Ishikawa (cell line): ENCODE results near the gene GNG12.

Experiments
- CEBPB ChIP-seq: IDR thresholded peaks from 2 replicates; pipeline ENCODE4 v1.6.1; 2012
- CREB1 ChIP-seq: IDR thresholded peaks from 2 replicates; pipeline ENCODE4 v1.6.1; 2012; ENCODE audit warnings: low read depth
- EGR1 ChIP-seq: IDR thresholded peaks from 2 replicates; pipeline ENCODE4 v1.6.1; 2012
- EP300 ChIP-seq: IDR thresholded peaks from 2 replicates; pipeline ENCODE4 v1.6.1; 2012; ENCODE audit warnings: borderline replicate concordance
- FOXM1 ChIP-seq: IDR thresholded peaks from 2 replicates; pipeline ENCODE4 v1.6.1; 2012; ENCODE audit warnings: low read depth, borderline replicate concordance
- MAX ChIP-seq: IDR thresholded peaks from 2 replicates; pipeline ENCODE4 v1.6.1; 2012
- NFIC ChIP-seq: IDR thresholded peaks from 2 replicates; pipeline ENCODE4 v1.6.1; 2012
- RAD21 ChIP-seq: IDR thresholded peaks from 2 replicates; pipeline ENCODE4 v1.6.1; 2012; ENCODE audit warnings: low read depth
- TAF1 ChIP-seq: IDR thresholded peaks from 2 replicates; pipeline ENCODE4 v1.6.1; 2012; ENCODE audit warnings: low read depth, mild to moderate bottlenecking
- TCF12 ChIP-seq: IDR thresholded peaks from 2 replicates; pipeline ENCODE4 v1.6.1; 2012; ENCODE audit warnings: low read depth
- TEAD4 ChIP-seq: IDR thresholded peaks from 2 replicates; pipeline ENCODE4 v1.6.1; 2012
- USF1 ChIP-seq: IDR thresholded peaks from 2 replicates; pipeline ENCODE4 v1.6.1; 2012
- YY1 ChIP-seq: IDR thresholded peaks from 2 replicates; pipeline ENCODE4 v1.6.1; 2012; ENCODE audit warnings: low read depth
- ZBTB7A ChIP-seq: IDR thresholded peaks from 2 replicates; pipeline ENCODE4 v1.6.1; 2012; ENCODE audit warnings: low read depth
- TF ChIP-seq, protein P1 (sequence below): IDR thresholded peaks from 2 replicates; pipeline ENCODE4 v1.6.1; 2012; ENCODE audit warnings: low read depth, mild to moderate bottlenecking

The GNG12 gene

DNA sequence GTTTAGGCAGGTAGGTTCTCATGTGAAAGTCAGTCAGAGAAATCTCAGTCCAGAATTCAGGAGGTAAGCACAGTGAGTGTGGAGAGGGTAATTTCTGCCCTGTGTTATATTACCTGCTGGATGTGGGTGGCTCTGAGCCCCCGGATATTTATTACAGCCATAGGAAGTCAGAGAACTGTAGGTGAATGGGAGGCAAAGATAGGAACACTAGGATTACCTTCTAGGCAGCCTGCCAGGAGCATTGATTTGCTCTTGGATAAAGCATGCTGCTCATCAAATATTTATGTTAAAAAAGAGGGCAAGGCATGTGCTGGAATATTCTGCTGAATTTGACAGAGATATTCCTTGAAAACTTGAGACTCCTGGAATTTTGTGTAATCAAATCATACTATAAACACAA lies 8.5 kb downstream of the GNG12 start:
- TF ChIP-seq FOXM1 (no peak), ZBTB7A (no peak), CREB1 (no peak), TCF12 (no peak), YY1 (no peak), EP300 (no peak), USF1 (no peak), MAX (no peak), RAD21 (no peak), CEBPB (no peak), TAF1 (no peak), NFIC (no peak), EGR1 (no peak), TEAD4 (no peak)
- TF ChIP-seq, protein P1, sequence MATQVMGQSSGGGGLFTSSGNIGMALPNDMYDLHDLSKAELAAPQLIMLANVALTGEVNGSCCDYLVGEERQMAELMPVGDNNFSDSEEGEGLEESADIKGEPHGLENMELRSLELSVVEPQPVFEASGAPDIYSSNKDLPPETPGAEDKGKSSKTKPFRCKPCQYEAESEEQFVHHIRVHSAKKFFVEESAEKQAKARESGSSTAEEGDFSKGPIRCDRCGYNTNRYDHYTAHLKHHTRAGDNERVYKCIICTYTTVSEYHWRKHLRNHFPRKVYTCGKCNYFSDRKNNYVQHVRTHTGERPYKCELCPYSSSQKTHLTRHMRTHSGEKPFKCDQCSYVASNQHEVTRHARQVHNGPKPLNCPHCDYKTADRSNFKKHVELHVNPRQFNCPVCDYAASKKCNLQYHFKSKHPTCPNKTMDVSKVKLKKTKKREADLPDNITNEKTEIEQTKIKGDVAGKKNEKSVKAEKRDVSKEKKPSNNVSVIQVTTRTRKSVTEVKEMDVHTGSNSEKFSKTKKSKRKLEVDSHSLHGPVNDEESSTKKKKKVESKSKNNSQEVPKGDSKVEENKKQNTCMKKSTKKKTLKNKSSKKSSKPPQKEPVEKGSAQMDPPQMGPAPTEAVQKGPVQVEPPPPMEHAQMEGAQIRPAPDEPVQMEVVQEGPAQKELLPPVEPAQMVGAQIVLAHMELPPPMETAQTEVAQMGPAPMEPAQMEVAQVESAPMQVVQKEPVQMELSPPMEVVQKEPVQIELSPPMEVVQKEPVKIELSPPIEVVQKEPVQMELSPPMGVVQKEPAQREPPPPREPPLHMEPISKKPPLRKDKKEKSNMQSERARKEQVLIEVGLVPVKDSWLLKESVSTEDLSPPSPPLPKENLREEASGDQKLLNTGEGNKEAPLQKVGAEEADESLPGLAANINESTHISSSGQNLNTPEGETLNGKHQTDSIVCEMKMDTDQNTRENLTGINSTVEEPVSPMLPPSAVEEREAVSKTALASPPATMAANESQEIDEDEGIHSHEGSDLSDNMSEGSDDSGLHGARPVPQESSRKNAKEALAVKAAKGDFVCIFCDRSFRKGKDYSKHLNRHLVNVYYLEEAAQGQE, result no peak

DNA sequence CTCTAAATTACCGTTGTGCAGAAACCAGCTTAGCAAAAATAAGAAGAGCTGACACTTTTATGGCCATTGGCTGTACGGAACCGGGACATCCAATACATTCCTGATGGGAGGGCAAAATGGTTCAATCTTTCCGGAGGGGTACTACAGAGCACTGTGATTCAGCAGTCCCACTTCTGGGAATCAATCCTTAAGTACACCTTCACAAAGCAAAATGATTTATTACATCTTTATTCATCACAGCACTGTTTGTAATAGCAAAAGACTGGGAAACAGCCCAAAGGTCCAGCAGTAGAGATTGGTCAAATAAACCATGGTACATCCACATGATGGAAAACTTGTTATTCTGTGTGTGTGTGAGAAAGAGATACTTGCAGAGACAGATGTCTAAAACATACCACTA lies 9.7 kb downstream of the GNG12 start:
- TF ChIP-seq ZBTB7A (no peak), EP300 (no peak), CREB1 (no peak), USF1 (no peak)

DNA sequence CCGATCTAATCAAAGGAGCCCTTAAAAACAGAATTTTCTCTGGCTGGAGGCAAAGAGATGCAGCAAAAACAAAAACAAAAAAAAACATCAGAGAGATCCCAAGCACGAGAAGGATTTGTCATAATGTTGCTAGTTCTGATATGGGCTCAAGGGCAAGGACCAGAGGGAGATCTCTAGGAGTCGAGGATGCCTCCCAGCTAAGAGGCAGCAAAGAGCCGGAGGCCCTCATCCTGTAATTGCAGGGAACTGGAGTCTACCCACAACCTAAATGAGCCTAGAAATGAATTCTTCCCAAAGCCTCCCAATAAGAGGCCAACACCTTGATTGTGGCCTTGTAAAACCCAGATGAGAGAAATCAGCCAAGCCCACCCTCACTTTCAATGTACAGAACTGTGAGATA lies 12.0 kb downstream of the GNG12 start:
- TF ChIP-seq FOXM1, result no peak
- no peak for TF ChIP-seq MAX
- TF ChIP-seq TEAD4, result no peak
- TF ChIP-seq, protein P1, result no peak
- no peak for TF ChIP-seq TCF12
- TF ChIP-seq CEBPB, result no peak
- no peak for TF ChIP-seq RAD21
- TF ChIP-seq NFIC, result no peak
- no peak for TF ChIP-seq EGR1
- TF ChIP-seq ZBTB7A, result no peak
- no peak for TF ChIP-seq TAF1
- TF ChIP-seq EP300, result no peak
- TF ChIP-seq CREB1, result no peak
- no peak for TF ChIP-seq YY1

GRCh38 chr1:67818725-67819301 lies 14.5 kb downstream of the GNG12 start:
- TF ChIP-seq RAD21 (no peak), EP300 (no peak), TAF1 (no peak), FOXM1 (no peak), USF1 (no peak), ZBTB7A (no peak), TEAD4 (no peak), TCF12 (no peak), NFIC (no peak), YY1 (no peak), EGR1 (no peak)
- TF ChIP-seq, protein P1, result no peak
